ENCODE measurements around the gene RANBP9.

GRCh38 chr6:13743736-13744127 lies 32.1 kb upstream of the RANBP9 start:
- TF ChIP-seq CTCF (IDR thresholded peaks at IDR 0.05) (no peak), EP300 (IDR thresholded peaks at IDR 0.05) (no peak), POLR2AphosphoS5 (IDR thresholded peaks at IDR 0.05) (no peak), POLR2A (IDR thresholded peaks at IDR 0.05; ENCODE audit: low read depth) (no peak)

All from esophagus muscularis mucosa (tissue), 4 donors.